C4-2B (cell line): ENCODE results near the gene ATXN1.

Source experiments
- H3K27ac ChIP-seq: fragments of 450-650 bp; 2 replicates; pipeline ENCODE4 v1.5.1; 2017
- CTCF ChIP-seq: fragments of 450-650 bp; conservative IDR thresholded peaks from 2 replicates; pipeline ENCODE4 v1.5.1; 2017; ENCODE audit warnings: mild to moderate bottlenecking
- ZFX ChIP-seq: fragments of 450-650 bp; IDR thresholded peaks from 2 replicates; pipeline ENCODE4 v1.6.1; 2017

The ATXN1 gene

DNA sequence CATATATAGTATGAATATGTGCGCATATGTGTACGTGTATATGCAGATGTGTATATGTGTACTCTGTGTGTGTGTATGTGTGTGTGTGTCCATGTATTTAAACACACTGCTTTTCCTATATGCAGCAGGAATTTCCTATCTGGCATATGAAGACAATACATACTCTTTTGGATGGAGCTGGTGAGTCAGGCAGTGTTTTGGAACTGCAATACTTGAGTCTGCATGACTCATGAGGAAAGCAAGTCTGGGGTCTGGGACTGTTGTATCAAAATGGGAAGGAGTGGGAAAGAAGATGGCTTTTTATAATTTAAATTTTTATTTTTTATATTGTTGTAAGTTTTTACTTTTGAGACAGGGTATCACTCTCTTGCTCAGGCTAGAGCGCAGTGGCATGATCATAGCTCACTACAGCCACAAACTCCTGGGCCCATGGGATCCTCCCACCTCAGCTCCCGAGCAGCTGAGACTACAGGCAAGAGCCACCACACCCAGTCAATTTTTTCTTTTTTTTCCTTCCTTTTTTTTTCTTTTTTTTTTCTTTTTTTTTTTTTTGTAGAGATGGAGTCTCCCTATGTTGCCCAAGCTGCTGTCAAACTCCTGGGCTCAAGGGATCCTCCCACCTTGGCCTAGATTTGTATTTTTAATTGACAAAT is 72.2 kb downstream of the ATXN1 start:
- TF ChIP-seq CTCF: no peak
- no peak overlapping the region for H3K27ac ChIP-seq

- TF ChIP-seq ZFX: no peak
- TF ChIP-seq CTCF: no peak
- H3K27ac ChIP-seq: no peak overlapping the region
These were observed 72.8 kb downstream of the ATXN1 start for GRCh38 chr6:16688436-16688835.

DNA sequence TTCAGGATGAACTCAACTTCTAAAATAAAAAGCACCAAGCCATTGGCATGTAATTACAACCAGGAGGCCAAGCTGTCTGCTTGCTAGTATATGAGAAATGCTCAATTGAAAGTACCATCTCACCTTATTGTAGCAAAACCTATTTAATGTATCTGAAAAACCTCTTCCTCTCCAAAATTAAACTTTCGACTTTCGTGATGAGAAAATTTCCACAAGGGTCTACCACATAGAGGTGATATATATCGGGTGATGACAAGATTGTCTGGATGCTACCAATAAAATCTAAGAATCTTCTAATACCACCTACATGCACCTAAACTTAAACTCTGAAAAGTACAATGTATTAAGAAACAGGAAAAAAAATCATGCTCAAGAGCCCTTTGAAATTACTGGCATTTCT is 74.2 kb downstream of the ATXN1 start:
- TF ChIP-seq CTCF: no peak

GRCh38 chr6:16684896-16685554 is 76.2 kb downstream of the ATXN1 start:
- no peak overlapping the region for H3K27ac ChIP-seq
- TF ChIP-seq ZFX (no peak), CTCF (no peak)

More for the DNA sequence above, 74.2 kb downstream of the ATXN1 start:
- no peak overlapping the region for H3K27ac ChIP-seq

- no peak overlapping the region for H3K27ac ChIP-seq
- TF ChIP-seq CTCF: no peak
- TF ChIP-seq ZFX: no peak
These were observed 77.0 kb downstream of the ATXN1 start for GRCh38 chr6:16684195-16684689.

DNA sequence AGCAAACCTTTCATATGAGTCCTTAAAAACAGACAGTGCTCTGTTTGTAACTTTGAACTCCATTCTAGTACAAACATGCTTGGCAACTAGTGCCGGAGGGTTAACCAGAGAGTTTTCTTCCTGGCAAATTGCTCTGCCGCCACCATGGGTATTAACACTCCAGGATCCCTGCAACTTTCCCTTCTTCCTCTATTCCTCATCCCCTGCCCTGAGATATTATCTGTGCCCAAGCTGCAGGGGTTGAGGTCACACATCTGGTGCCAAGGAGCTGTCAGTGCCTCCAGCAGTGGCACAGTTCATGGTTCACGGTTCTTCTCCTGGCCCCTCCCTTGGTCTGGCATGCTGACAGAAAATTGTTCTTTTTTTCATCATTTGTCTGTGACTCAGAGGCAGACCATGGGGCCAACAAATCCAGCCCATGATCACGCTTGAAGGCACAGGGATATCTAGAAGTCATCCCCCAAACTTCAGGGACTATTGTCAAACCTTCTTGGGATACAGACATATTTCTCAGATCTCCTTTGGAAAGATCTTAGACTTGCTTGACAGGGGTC is 77.5 kb downstream of the ATXN1 start:
- TF ChIP-seq CTCF: no peak
- no peak for TF ChIP-seq ZFX
- no peak overlapping the region for H3K27ac ChIP-seq

DNA sequence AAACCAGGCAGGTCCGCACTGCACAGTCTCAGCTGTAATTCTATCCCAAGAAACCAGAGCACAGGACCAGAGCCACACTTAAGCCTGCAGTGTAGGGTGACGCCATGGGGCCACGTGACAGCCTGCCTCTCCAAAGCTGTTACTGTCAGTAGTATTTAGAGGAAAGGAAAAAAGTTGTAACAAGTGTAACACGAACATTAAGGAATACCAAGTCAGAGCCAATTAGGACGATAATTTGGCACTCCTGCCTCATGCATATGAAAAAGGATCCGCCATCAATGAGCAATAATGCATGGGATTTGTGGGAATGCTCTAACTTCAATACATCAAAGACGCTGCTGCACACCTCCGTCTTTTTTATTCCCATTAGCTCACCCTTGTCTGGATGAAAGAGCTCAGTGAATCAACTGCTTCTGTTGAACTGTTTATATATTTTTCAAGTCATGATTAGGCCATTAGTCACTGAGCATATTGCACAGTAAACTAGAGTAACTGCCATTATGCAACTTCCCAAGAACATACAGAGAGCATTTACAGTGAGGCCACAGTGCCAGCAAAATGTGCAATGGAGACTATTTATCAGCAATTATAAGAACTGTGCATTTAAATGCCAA is 79.9 kb downstream of the ATXN1 start:
- H3K27ac ChIP-seq: no peak overlapping the region
- no peak for TF ChIP-seq CTCF
- TF ChIP-seq ZFX: no peak
